Limb (tissue), 2 donors: Measurements from ENCODE around the gene BICRAL.
A peak's percentile ranks its signal among the peaks of the same experiment; 100 is the strongest.
"Not testable (repeated sequence)": the region's sequence is repeated elsewhere in the genome, so short reads cannot be mapped to it uniquely, and the experiment has no call there.

Experiments used
- DNase-seq, 2 donors: peaks; one replicate each; pipeline ENCODE4 v3.0.0-alpha.2; 2016; ENCODE audit errors: extremely low spot score in 2 of 2

The BICRAL gene

DNA sequence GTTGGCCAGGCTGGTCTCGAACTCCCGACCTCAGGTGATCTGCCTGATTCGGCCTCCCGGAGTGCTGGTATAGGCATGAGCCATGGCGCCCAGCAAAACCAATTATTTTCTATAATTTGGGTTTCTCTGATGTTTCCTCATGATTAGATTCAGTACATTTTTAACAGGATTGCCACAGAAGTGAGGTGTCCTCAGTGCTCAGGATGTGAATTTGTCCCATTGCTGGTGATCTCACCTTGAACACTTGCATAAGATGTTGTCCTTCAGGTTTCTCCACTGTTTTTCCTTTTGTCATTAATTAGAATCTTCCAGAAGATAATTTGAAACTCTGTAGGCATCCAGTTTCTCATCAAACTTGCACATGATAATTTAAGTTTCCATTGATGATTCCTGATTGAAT is 52.2 kb downstream of the BICRAL start:
- no peak for DNase-seq

DNA sequence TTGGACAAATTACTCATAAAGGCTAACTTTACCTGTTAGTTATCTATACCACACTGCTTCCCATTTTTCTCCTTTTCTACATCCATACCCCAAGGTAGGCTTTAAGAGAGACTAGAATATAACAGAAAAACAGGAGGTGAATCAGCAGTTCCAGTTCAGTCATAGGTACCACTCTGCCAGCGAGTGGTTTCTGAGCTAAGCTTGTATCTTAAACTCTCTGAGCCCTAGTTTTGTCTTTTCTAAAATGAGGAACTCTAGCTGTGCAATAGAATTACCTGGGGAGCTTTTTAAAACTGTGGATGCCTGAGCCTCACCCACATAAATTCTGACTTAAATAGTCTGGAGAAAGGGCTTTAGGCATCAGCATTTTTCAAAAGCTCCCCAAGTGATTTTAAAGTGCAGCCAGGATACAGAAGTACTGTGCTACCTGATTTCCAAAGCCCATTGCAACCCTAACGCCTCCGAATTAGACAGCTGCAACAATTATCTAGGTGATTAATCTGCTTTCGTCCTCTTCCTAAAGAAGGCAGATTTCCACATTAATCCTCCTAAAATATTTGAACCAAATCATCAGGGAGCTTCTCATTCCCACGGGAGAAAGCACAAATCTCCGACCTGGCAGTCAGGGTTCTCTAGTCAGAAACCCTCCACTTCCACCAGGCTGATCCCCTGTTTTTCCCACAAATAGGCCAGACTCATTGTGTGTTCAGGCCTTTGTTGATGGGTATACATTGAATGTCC is 60.2 kb downstream of the BICRAL start:
- DNase-seq: no peak

DNA sequence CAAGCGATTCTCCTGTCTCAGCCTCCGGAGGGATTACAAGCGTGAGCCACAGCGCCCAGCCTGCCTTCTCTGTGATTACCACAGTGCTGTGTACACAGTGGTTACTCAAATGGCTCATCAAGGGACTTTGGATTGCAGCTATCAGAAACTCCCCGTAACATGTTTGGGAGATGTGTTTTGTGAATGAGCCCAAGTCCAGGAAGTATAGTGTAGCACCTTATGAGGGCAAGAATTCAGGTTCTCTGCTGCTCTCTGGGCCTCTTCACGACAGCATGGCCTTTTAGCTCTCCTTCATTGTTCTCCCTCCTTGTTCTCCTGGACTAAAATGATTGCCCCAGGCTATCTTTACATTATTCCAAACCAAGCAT is 63.5 kb downstream of the BICRAL start:
- DNase-seq: no peak

DNA sequence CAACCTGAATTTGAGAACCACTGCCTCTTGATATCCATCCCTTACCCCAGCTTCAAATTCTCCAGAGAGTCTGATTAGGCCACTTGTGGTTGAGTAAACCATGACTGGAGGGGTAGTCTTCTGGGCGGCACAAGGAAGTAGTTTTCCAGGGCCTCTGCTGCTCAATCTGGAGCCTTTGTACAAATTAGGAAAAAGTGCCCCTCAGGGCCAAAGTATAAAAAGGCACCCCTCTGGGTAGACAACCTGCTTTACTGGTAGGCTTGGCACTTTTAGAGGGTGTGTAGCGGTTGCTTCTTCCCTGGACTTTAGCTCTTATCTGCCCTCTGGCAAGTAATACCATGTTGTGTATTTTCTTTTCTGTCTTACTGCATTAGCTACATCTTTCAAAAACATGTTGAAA is 64.7 kb downstream of the BICRAL start:
- no peak for DNase-seq

DNA sequence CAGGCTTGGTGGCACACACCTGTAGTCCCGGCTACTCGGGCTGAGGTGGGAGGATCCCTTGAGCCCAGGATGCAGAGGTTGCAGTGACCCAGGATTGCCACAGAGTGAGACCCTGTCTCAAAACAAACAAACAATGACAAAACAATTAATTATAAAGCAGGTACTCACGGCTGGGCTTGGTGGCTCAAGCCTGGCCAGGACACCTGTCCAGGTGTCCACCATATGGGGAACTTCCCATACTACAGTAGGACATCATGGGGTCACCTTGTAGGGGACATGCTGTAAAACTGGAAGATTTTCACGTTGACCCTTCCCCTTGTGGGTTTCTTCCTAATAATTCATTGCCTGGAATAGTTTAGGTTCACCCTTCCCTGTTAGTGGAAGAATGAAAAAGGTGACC is 66.8 kb downstream of the BICRAL start:
- no peak for DNase-seq

DNA sequence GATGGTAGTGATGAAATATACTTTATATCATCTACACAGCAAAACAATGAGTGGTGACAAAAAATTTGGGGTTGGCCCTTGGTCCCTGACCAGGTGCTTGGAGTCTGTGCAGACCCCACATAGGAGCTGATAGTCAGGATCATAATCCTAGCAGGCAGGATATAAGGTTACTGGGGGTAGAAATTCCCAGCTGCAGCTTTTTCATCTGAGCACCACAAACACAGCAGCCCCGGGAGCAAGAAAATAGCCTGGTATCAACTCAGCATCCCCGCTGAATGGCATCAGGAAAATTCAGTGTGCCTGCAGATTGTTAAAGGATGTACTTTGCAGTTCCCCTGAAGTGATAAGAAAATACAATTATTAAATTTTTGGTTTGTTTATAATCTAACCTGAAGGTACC is 69.7 kb downstream of the BICRAL start:
- no peak for DNase-seq

DNA sequence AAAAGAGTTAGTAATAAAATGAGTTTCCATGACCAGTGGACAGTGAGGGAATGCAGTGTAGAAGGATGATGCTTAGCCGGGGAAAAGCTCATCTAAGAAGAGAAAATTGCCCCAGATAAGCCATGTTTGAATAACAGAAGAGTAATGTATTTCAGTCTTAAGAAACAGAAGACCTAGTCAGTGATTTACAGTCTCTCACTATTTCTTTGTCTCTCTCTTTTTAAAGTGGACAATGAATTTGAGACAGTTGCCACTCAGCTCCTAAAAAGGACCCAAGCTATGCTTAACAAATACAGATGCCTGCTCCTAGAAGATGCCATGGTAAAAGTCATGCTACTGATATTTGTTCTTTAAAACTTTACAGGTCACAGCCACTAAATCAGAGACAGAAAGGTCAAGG is 78.2 kb downstream of the BICRAL start:
- no peak for DNase-seq

DNA sequence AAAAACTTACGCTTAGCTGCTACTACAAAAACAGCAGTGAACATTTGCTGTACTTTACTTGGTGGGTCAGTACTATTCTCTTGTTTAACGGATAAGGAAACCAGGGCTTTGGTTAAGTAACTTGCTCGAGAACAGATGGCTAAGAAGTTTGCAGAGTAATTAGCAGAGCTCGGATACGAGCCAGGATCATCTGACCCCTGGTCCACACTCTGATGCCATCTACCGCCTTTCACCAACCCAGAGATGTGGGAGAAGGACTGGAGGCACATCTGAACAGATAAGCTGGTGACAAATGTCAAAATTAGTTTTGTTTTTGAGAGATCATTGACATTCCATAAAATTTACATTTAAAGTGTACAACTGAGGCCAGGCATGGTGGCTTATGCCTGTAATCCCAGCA is 78.6 kb downstream of the BICRAL start:
- no peak for DNase-seq

DNA sequence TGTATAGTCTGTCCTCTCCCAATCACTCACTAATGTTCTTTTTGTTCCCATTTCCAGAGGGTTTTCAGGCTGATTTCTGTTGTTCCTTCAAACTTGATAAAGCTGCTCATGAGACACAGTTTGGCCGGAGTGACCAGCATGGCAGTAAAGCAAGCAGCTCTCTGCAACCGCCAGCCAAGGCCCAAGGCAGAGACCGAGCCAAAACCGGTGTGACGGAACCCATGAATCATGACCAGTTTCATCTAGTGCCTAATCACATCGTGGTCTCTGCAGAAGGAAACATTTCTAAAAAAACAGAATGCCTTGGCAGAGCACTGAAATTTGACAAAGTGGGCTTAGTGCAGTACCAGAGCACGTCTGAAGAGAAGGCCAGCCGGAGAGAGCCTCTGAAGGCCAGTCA is 82.8 kb downstream of the BICRAL start:
- no peak for DNase-seq

DNA sequence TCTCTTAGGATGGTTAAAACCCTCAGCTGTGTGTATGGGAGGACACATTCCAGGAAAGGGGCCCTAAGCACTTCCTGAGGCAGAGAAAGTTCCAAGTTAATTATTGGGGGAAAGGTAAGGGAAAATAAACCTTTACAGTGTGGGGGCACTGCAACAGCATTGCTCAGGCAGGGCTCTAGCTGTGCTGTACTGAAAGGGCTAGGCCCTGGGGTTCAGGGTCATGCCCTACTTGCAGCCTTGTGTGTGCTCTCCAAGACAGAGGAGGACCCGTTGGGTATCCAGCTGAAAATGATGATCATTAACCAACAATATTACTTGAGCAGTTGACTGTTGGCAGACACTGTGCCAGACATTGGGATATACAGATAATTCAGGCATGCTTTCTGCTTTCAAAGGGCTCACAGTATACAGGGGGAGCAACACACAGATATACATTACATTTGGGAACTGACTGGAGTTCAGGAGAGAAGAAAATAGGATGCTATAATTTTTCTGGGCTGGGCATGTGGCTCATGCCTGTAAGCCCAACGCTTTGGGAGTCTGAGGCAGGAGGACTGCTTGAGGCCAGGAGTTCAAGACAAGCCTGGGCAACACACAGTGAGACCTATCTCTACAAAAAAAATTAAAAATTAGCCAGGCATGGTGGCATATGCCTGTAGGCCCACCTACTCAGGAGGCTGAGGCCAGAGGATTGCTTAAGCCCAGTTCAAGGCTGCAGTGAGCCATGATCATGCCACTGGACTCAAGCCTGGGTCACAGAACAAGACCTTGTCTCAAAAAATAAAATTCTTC is 88.5 kb downstream of the BICRAL start:
- DNase-seq: no peak

DNA sequence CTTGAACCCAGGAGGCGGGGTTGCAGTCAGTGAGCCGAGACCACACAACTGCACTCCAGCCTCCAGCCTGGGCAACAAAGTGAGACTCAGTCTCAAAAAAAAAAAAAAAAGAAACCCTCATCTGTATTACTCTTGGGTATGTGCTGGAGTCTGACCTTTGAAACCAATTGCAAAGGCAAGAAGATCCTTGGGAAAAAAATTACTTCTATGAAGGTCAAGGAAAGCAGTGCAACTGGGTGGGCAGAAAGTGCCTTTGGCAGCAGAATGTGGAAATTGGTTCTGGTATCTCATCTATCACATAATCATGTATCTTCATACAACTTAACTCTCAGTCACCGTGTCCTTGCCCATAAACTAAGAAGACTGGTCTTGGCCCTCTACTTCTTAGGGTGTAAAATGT is 89.9 kb downstream of the BICRAL start:
- no peak for DNase-seq

DNA sequence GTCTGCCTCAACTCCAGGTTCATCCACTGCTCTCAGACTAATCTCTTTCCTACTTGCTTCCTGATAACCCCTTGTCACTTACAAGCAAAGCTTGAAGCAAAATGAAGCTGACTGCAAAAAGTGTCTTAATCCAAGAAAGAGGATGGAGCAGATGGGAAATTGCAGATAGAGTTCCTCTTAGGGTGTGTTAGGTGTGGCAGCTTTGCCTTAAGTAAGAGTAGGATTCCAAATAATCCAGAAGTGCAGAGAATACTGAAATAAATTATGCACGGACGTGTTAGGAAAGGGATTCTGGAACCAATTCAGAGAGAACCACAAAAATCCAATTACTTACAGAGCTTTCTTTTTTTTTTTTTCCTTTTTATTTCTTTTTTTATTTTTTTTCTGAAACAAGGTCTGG is 91.5 kb downstream of the BICRAL start:
- no peak for DNase-seq

DNA sequence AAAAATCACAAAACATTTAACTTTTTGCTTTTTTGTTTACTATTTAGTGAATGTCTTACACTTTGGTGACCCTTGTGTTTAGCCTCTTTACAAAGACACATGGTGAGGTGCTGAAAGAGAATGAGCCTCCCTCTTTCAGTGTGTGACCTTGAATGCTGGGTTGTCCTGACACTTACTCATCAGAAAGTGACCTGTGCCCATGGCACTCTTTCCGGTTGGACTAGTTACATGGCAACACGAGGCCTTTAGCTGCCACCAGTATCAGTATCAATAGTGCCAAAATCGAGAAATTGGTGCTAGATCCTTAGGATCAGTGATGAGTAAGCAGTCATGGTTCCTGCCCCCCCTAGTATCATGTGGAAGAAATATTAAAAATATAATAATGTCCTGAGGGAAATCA is 95.8 kb downstream of the BICRAL start:
- no peak for DNase-seq

DNA sequence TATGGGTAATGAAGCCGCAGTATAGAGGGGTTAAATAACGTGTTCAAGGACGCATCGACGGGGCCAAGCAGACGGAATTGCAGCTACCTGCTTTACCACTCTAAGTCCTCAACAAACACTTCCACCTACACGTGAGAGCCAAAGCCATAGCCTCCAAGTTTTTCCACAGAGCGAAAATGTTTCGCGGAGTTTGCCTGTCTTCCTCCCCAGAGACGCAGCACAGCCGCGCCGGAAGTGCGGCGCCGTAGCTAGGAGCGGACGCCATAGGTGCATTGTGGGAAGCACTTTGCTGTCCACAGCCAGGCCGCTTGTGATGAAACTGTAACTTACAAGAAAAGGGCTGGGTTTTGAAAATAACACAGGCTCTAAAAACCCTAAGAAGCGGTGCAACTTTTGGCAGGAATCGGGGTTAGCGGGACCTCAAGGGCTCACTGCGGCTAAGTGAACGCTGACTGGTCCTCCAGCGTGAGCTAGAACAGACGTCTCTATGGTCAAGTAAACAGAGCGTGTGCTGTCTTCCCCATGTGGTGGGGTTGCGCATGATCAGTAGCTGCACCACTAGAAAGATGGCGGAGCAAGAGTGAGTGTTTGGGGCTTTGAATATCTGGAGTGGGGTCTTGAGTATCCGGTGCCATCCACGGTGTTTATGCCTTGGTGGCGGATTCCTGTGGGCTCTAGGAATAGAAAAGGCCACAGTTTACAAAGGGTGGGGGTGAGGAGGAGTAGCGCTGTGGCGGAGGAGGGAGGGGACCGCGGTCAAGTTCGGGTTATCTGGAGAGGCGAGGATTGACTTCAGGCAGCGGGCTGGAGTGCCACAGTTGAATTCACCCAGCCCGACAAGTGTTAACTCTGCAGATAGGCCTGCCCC is 97.8 kb downstream of the BICRAL start, which contains the start of gene RPL7L1:
Gene RPL7L1 (plus strand): TSS at position 245 of the 868 bp plus-strand sequence. CDS start 295 bp downstream, at position 540.
- DNase-seq: peak; percentile 88 to 93

DNA sequence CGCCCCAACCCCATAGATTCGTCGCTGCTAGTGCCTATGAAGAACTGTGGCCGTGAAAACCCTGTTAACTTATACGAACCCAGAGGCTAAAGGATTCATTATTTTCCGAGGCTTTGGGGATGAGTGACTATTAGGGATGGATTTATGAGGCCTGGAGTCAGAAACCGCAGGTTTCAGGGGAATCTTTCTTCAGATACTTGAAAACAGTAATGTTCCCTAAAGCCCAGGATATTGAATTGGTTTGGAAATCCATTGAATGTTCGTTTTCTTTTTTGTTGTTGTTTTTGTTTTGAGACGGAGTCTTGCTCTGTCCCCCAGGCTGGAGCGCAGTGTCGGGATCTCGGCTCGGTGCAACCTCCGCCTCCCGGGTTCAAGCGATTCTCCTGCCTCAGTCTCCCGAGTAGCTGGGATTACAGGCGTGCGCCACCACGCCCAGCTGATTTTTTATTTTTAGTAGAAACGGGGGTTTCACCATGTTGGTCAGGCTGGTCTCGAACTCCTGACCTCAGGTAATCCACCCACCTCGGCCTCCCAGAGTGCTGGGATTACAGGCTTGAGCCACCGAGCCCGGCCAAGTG is 98.5 kb downstream of the BICRAL start:
- DNase-seq: not testable (repeated sequence)

DNA sequence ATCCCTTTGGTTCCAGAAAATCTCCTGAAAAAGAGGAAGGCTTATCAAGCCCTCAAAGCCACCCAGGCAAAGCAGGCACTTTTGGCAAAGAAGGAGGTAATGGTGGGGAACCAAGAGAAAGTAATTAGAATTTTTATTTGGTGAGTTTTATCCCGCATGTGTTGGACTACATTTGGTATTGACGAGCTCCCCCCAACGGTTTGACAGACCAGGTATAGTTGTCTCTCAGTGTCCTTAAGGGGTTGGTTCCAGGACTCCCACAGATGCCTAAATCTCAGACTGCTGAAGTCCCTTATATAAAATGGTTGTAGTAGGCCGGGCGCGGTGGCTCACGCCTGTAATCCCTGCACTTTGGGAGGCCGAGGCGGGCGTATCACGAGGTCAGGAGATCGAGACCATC is 99.0 kb downstream of the BICRAL start:
- DNase-seq: not testable (repeated sequence)

DNA sequence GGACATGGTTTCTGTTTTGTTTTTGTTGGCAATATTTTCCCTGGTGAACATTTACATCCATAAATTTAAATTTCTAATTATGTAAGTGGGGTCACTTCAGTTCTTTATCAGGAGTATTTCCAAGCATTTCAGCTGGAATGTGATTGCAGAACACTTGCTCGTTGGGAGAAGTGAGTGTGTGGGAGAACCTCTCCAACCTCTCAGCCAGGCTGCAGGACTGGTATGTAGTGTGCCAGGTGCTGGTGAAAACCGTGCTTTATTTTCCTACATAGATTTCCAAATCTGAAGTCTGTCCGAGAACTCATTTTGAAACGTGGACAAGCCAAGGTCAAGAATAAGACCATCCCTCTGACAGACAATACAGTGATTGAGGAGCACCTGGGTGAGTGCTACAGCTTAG is 103.8 kb downstream of the BICRAL start:
- DNase-seq: no peak

DNA sequence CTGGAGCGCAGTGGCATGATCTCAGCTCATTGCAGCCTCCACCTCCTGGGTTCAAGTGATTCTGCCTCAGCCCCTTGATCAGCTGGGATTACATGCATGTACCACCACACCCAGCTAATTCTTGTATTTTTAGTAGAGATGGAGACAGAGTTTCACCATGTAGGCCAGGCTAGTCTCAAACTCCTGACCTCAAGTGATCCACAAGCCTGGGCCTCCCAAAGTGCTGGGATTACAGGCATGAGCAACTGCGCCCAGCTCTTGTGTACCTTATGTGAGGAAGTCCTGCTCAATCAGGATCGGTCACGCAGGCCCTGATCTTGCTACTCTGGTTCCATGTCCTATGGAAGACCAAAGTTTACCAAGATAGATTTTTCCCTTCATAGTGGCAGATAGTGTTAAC is 106.3 kb downstream of the BICRAL start:
- DNase-seq: not testable (repeated sequence)

DNA sequence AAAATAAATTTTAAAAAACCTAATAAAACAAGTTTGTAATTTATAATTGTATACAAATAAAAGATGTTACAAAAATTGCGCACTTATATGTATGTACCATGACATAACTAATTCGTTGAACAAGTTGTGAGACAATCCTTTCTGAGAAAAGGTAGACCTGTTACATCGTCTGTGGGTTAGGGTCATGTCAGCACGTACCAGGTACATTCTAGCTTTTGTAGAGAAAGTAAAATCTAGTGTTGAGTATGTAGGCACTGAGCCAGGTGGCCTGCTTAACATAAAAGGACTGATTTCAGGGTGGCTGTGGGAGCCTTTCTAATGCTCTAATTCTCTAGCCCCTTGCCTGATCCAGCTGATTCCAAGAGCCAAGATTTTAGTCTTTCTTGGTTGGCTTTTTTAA is 108.0 kb downstream of the BICRAL start:
- no peak for DNase-seq

DNA sequence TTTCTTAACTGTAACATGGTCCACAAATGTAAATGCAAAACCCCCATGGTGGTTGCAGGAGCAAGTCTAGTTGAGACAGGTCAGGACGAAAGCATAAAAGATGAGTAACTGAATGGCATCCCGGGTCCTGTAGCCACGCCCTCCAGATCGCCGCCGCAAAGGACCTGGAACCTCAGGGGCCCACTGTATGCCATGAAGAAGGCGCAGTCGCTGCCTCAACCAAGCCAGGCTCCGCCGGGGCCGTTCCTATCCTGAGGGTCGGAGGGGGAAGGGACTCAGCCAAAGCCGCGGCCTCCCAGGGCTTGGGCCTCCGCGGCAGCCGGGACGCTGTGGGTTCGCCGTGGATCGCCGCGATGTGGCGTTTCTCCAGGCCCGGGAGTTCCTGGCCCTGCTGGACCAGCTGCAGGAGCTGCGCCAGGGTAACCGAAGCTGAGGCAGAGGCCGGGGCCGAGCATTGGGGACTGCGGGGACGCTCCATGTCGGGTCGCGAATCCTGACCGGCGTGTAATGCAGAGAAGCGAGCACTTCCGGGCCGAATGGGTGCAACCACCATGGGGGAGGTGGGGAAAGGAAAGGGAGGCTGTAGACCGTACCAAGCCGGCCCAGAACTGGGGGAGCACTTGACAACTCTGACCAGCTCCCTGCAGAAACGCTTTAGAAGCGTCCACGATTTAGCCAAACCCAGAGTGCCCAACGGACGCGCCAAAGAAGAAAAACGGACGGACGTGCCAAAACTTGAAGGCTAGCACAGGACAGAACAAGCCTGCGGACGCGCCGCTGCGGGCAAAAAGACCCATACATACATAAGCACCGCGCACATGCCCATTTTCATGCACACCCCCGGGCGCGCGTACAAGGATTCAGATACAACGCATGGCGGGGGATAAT is 108.7 kb downstream of the BICRAL start:
- peak; percentile 94 for DNase-seq
